ENCODE results near the gene MCF2L.

DNA sequence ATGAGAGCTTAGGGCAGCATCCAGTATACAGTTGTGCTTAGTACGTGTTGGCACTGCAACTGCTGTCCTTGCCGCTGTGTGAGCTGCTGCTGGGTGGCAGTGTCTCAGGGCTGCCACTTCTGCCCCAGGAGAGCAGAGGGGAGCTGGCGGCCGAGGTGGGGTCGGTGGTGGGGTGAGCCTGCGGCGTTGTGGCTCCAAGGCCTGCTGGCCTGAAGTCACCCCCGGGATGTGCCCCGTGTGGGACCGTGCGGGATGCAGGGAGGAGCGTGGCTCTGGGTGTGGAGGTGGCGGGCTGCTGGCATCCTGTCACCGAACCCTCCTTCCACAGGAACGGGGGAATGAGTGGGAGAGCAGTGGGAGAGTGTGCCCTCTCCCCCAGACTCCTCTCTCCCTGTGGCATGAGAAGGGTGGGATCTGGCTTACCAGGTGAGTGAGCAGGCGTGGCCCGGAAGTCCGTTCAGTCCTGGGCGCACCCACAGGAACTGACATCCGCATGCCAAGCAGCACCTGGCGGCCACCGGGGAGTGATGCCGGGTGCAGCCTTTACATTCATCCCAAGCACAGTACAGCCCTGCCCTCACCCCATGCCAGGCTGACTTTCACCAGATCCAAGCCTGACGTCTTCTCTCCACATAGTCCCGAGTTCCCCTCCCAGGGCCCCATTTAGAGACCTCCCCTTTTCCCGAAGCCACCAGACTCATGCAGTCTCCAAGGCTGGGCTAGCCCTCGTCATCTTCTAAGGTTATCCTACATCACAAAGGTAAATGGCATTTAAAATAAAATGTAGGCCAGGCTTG lies 26.6 kb downstream of the MCF2L start:
- TF ChIP-seq, protein P1, sequence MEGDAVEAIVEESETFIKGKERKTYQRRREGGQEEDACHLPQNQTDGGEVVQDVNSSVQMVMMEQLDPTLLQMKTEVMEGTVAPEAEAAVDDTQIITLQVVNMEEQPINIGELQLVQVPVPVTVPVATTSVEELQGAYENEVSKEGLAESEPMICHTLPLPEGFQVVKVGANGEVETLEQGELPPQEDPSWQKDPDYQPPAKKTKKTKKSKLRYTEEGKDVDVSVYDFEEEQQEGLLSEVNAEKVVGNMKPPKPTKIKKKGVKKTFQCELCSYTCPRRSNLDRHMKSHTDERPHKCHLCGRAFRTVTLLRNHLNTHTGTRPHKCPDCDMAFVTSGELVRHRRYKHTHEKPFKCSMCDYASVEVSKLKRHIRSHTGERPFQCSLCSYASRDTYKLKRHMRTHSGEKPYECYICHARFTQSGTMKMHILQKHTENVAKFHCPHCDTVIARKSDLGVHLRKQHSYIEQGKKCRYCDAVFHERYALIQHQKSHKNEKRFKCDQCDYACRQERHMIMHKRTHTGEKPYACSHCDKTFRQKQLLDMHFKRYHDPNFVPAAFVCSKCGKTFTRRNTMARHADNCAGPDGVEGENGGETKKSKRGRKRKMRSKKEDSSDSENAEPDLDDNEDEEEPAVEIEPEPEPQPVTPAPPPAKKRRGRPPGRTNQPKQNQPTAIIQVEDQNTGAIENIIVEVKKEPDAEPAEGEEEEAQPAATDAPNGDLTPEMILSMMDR (IDR thresholded peaks at IDR 0.05), result no peak
- TF ChIP-seq POLR2A (IDR thresholded peaks at IDR 0.05), result no peak
